GM12865 (cell line): Measurements from ENCODE around the gene STRIP2.

Experiments used
- DNase-seq: peaks from one replicate; pipeline ENCODE4 v3.0.0; 2010; ENCODE audit warnings: low read depth
- H3K4me3 ChIP-seq: 2 replicates; pipeline ENCODE4 v1.5.1; 2011; ENCODE audit warnings: mild to moderate bottlenecking, low read depth, low read length, control low read depth
- CTCF ChIP-seq: IDR thresholded peaks from 2 replicates; pipeline ENCODE4 v1.5.1; 2011; ENCODE audit warnings: low read length, control low read depth, low read depth, inconsistent platforms; ENCODE audit not compliant: insufficient read depth; ENCODE audit errors: missing control alignments

The STRIP2 gene

GRCh38 chr7:129389829-129390228 lies 44.4 kb upstream of the STRIP2 start:
- DNase-seq: no peak
- no peak overlapping the region for H3K4me3 ChIP-seq
- no peak for TF ChIP-seq CTCF

- TF ChIP-seq CTCF: no peak
- no peak for DNase-seq
- H3K4me3 ChIP-seq: no peak overlapping the region
Measured at GRCh38 chr7:129390314-129390713, 43.9 kb upstream of the STRIP2 start.

GRCh38 chr7:129391546-129392171 lies 42.6 kb upstream of the STRIP2 start:
- no peak for TF ChIP-seq CTCF
- no peak overlapping the region for H3K4me3 ChIP-seq
- DNase-seq: no peak

- TF ChIP-seq CTCF: no peak
- DNase-seq: no peak
- H3K4me3 ChIP-seq: no peak overlapping the region
Measured at GRCh38 chr7:129393255-129393654, 41.0 kb upstream of the STRIP2 start.

GRCh38 chr7:129394101-129394500 lies 40.1 kb upstream of the STRIP2 start:
- TF ChIP-seq CTCF: no peak
- no peak for DNase-seq
- no peak overlapping the region for H3K4me3 ChIP-seq

GRCh38 chr7:129394982-129395914 lies 39.0 kb upstream of the STRIP2 start:
- no peak for TF ChIP-seq CTCF
- DNase-seq: no peak
- H3K4me3 ChIP-seq: no peak overlapping the region
